ENCODE measurements around the gene GAPT. TPM values are rescaled to one million over a fixed set of nuclear protein-coding genes. Genes with fewer than 3 reads are reported as not detected.
"Not testable (repeated sequence)": the region's sequence is repeated elsewhere in the genome, so short reads cannot be mapped to it uniquely, and the experiment has no call there.

GAPT gene
- total and polyA plus RNA-seq, 2 donors (not counting 3 experiments of a cell fraction or from before 2014, with no cell fraction given), result not detected

GRCh38 chr5:58530942-58531490 is 39.8 kb downstream of the GAPT start:
- DNase-seq (ENCODE audit: low read depth, low spot score) (no peak), FAIRE-seq (no peak)
- Histone ChIP-seq H2AFZ (ENCODE audit: low read depth, low read length) (no peak overlapping the region), H3K4me1 (ENCODE audit: control insufficient read depth, extremely low read depth, insufficient read depth, low read length) (no peaks in the 10 kb centered on the region), H3K79me2 (ENCODE audit: control insufficient read depth, insufficient read depth, low read length) (no peaks in the 10 kb centered on the region), H3K9ac (replicated peaks; ENCODE audit: extremely low read depth, insufficient read depth, low read length) (no peak overlapping the region), H3K27me3 (ENCODE audit: control insufficient read depth in 2 of 2, insufficient read depth in 2 of 2, low read length in 2 of 2) (peaks cover 10 to 14% of the 10 kb centered on the region in 2 experiments), H4K20me1 (replicated peaks; ENCODE audit: control insufficient read depth, extremely low read depth, insufficient read depth, low read length) (no peaks in the 10 kb centered on the region), H3K9me3 (replicated peaks; ENCODE audit: control insufficient read depth, insufficient read depth, low read length) (no peaks in the 10 kb centered on the region), H3K36me3 (ENCODE audit: control insufficient read depth in 2 of 2, extremely low read depth in 1 of 2, insufficient read depth in 2 of 2, low read length in 2 of 2) (no peaks in the 10 kb centered on the region), H3K4me2 (ENCODE audit: insufficient read depth, low read length) (no peak overlapping the region), H3K9me1 (replicated peaks; ENCODE audit: control insufficient read depth, extremely low read depth, insufficient read depth, low read length) (no peaks in the 10 kb centered on the region), H3K4me3 (replicated peaks in 1 of 3; ENCODE audit: insufficient read depth in 1 of 3, low read depth in 1 of 3, low read length in 3 of 3) (no peak overlapping the region), H3K27ac (ENCODE audit: insufficient read depth, low read depth, low read length) (no peak overlapping the region)
- POLR2A ChIA-PET, result no interaction called here
- intact Hi-C loops (cut with micrococcal nuclease) (no loop called here), dilution Hi-C loops (cut with MboI; ENCODE audit: extremely low pct_ligation_motif_present, low sequenced_read_pairs) (no loop called here)
- BruUV-seq (replicated peaks), result no TSS peak
- TF ChIP-seq MYC (IDR thresholded peaks at IDR 0.05; ENCODE audit: low read depth, low read length) (no peak), JUN (IDR thresholded peaks at IDR 0.05; ENCODE audit: borderline replicate concordance, insufficient read depth, insufficient read length, low read depth) (no peak), CTCF (IDR thresholded peaks at IDR 0.05; ENCODE audit: extremely low read depth in 1 of 2, insufficient read depth in 1 of 2, low read depth in 1 of 2, low read length in 2 of 2) (no peak), FOS (IDR thresholded peaks at IDR 0.05; ENCODE audit: borderline replicate concordance, insufficient read depth, low read length) (no peak)
- TF ChIP-seq, protein P1, sequence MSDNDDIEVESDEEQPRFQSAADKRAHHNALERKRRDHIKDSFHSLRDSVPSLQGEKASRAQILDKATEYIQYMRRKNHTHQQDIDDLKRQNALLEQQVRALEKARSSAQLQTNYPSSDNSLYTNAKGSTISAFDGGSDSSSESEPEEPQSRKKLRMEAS (IDR thresholded peaks at IDR 0.05; ENCODE audit: insufficient read depth, insufficient read length), result no peak
- CTCF ChIA-PET, result no interaction called here

DNA sequence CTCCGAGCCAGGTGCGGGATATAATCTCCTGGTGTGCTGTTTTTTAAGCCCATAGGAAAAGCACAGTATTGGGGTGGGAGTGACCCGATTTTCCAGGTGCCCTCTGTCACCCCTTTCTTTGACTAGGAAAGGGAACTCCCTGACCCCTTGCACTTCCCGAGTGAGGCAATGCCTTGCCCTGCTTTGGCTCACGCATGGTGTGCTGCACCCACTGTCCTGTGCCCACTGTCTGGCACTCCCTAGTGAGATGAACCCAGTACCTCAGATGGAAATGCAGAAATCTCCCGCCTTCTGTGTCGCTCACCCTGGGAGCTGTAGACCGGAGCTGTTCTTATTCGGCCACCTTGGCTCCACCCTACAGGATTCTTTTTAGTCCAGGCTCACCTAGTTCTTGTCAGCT is 50.7 kb downstream of the GAPT start:
- H3K27ac ChIP-seq (ENCODE audit: insufficient read depth, low read depth, low read length); H3K36me3 ChIP-seq (ENCODE audit: control insufficient read depth in 2 of 2, extremely low read depth in 1 of 2, insufficient read depth in 2 of 2, low read length in 2 of 2); intact Hi-C loops (cut with micrococcal nuclease); H3K4me1 ChIP-seq (ENCODE audit: control insufficient read depth, extremely low read depth, insufficient read depth, low read length); DNase-seq (ENCODE audit: low read depth, low spot score); H3K79me2 ChIP-seq (ENCODE audit: control insufficient read depth, insufficient read depth, low read length); BruUV-seq (replicated peaks); dilution Hi-C loops (cut with MboI; ENCODE audit: extremely low pct_ligation_motif_present, low sequenced_read_pairs); POLR2A ChIA-PET; H3K9ac ChIP-seq (replicated peaks; ENCODE audit: extremely low read depth, insufficient read depth, low read length); H3K27me3 ChIP-seq (ENCODE audit: control insufficient read depth in 2 of 2, insufficient read depth in 2 of 2, low read length in 2 of 2); FAIRE-seq; H2AFZ ChIP-seq (ENCODE audit: low read depth, low read length); H3K9me1 ChIP-seq (replicated peaks; ENCODE audit: control insufficient read depth, extremely low read depth, insufficient read depth, low read length); H3K4me3 ChIP-seq (replicated peaks in 1 of 3; ENCODE audit: insufficient read depth in 1 of 3, low read depth in 1 of 3, low read length in 3 of 3); H3K4me2 ChIP-seq (ENCODE audit: insufficient read depth, low read length); H4K20me1 ChIP-seq (replicated peaks; ENCODE audit: control insufficient read depth, extremely low read depth, insufficient read depth, low read length); H3K9me3 ChIP-seq (replicated peaks; ENCODE audit: control insufficient read depth, insufficient read depth, low read length): not testable (repeated sequence)
- CTCF ChIA-PET, result interaction anchor here (2.7 kb wide), 1 partner anchor 308 kb away, joined by 17 read pairs; no protein-coding TSS in a partner anchor

All from endothelial cell of umbilical vein (primary cell).